Kidney (tissue), 14 donors: Measurements from ENCODE around the gene MAJIN. TPM values are rescaled to one million over a fixed set of nuclear protein-coding genes. Genes with fewer than 3 reads are reported as not detected.
"Not testable (repeated sequence)": the region's sequence is repeated elsewhere in the genome, so short reads cannot be mapped to it uniquely, and the experiment has no call there.

Experiments used
- DNase-seq, 5 donors: peaks; one replicate each; pipeline ENCODE4 v3.0.0-alpha.2; 2013 to 2020
- FAIRE-seq: peaks from 2 replicates; lab custom pipeline; 2012; peaks lifted over from hg19 to GRCh38; lab: Jason Lieb, UNC
- H3K27ac ChIP-seq, 2 donors: one replicate each; pipeline ENCODE4 v1.7.0; 2013; ENCODE audit warnings: low read depth in 2 of 2, low read length in 2 of 2, inconsistent platforms in 1 of 2
- H3K27me3 ChIP-seq: one replicate; pipeline ENCODE4 v1.7.1; 2013; ENCODE audit warnings: low read length, inconsistent platforms; ENCODE audit not compliant: control insufficient read depth, insufficient read depth
- H3K36me3 ChIP-seq, 3 donors: one replicate each; pipeline versions ENCODE4 v1.7.0 to v1.7.1; 2013; ENCODE audit warnings: low read length in 3 of 3, control low read depth in 1 of 3, inconsistent platforms in 1 of 3; ENCODE audit not compliant: insufficient read depth in 3 of 3, control insufficient read depth in 2 of 3
- H3K4me1 ChIP-seq, 3 donors: one replicate each; pipeline versions ENCODE4 v1.7.0 to v1.7.1; 2013; ENCODE audit warnings: low read length in 3 of 3, inconsistent platforms in 1 of 3, low read depth in 1 of 3; ENCODE audit not compliant: control insufficient read depth in 2 of 3, insufficient read depth in 2 of 3
- H3K4me3 ChIP-seq, 3 donors: one replicate each; pipeline versions ENCODE4 v1.7.0 to v1.8.1; 2013; ENCODE audit warnings: low read length in 3 of 3, control low read depth in 1 of 3, inconsistent platforms in 1 of 3
- H3K9ac ChIP-seq, 3 donors: one replicate each; pipeline versions ENCODE4 v1.7.0 to v1.7.1; 2013; ENCODE audit warnings: low read length in 3 of 3, control low read depth in 1 of 3, inconsistent platforms in 1 of 3
- H3K9me3 ChIP-seq, 3 donors: one replicate each; pipeline versions ENCODE4 v1.7.0 to v1.7.1; 2013; ENCODE audit warnings: low read length in 3 of 3, control low read depth in 1 of 3, inconsistent platforms in 1 of 3; ENCODE audit not compliant: control insufficient read depth in 2 of 3, insufficient read depth in 1 of 3
- CTCF ChIP-seq: IDR thresholded peaks from 3 replicates; pipeline ENCODE4 v1.5.1; 2012; ENCODE audit warnings: mild to moderate bottlenecking, moderate library complexity, borderline replicate concordance; ENCODE audit not compliant: insufficient read depth; ENCODE audit errors: extremely low read depth
- intact Hi-C: fragments of 100-400 bp; cut with DNase I; formaldehyde crosslinking; loops from one replicate; pipeline ENCODE4 v1.11.1; 2022
- polyA plus RNA-seq: library from polyadenylated mRNA; stranded (reverse); fragments of 350-450 nt; fragmentation: Illumina TruSeq; extraction: RNeasy Lipid Tissue Mini Kit (QIAGEN cat#74804); gene quantifications from one replicate; pipeline ENCODE4 v1.2.3, GENCODE V29; 2014; ENCODE audit warnings: low read depth, low replicate concordance; ENCODE audit not compliant: insufficient read depth
- total RNA-seq: library from RNA; stranded (reverse); fragmentation: NEBNext Ultra II Directional; extraction: Animal tissue kit (Norgen Biotek cat#: 25700); gene quantifications from one replicate; pipeline ENCODE4 v1.2.1, GENCODE V29; 2021
- donor health status: control.
- donor health status: control.
- donor health status: control.
- donor health status: control.
- donor health status: control.
- donor health status: DM: yes; HTN: yes; CAD: no.
- donor health status: Normal renal cell carcinoma (clear cell type).

MAJIN gene
- total and polyA plus RNA-seq, 2 donors from 2014 or later = 0.80 TPM; not detected in 1

- DNase-seq (peak in 4 of 5 donors; percentile 68 to 83 (median 78)), FAIRE-seq (no peak)
- intact Hi-C loops = loop anchor here (10.0 kb wide), 1 partner anchor 56 kb away; the partner anchor contains the start of gene GPHA2
- Histone ChIP-seq H3K27me3 (no peaks in the 10 kb centered on the region), H3K4me1 (peaks cover 3 to 17% (median 6%) of the 10 kb centered on the region in 3 donors), H3K4me3 (peak overlapping the region in 2 of 3 donors; percentile 28 to 43), H3K9me3 (no peaks in the 10 kb centered on the region), H3K27ac (peak overlapping the region in 1 of 2 donors; percentile 33), H3K9ac (peak overlapping the region in 1 of 3 donors; percentile 12), H3K36me3 (no peaks in the 10 kb centered on the region)
- no peak for TF ChIP-seq CTCF
Observed at GRCh38 chr11:64990222-64990923, 18.5 kb upstream of the MAJIN start.

GRCh38 chr11:64989416-64989815, 17.5 kb upstream of the MAJIN start:
- FAIRE-seq (no peak), DNase-seq (peak in 1 of 5 donors; percentile 68)
- H3K4me3 ChIP-seq = peak overlapping the region in 1 of 3 donors; percentile 43
- no peaks in the 10 kb centered on the region for H3K36me3 ChIP-seq
- H3K27ac ChIP-seq = peak overlapping the region in 1 of 2 donors; percentile 9
- intact Hi-C loops = no loop called here
- TF ChIP-seq CTCF = no peak
- H3K27me3 ChIP-seq = no peaks in the 10 kb centered on the region
- no peak overlapping the region for H3K9ac ChIP-seq
- no peaks in the 10 kb centered on the region for H3K9me3 ChIP-seq
- peaks cover 3 to 13% (median 6%) of the 10 kb centered on the region in 3 donors for H3K4me1 ChIP-seq

GRCh38 chr11:64987998-64988854, 16.3 kb upstream of the MAJIN start:
- H3K9me3 ChIP-seq = no peaks in the 10 kb centered on the region
- H3K27ac ChIP-seq = no peak overlapping the region
- H3K36me3 ChIP-seq = no peaks in the 10 kb centered on the region
- no peak overlapping the region for H3K4me3 ChIP-seq
- H3K27me3 ChIP-seq = no peaks in the 10 kb centered on the region
- DNase-seq (peak in 1 of 5 donors; percentile 32), FAIRE-seq (no peak)
- no peak overlapping the region for H3K9ac ChIP-seq
- intact Hi-C loops = no loop called here
- peaks cover 3 to 13% (median 6%) of the 10 kb centered on the region in 3 donors for H3K4me1 ChIP-seq
- no peak for TF ChIP-seq CTCF

GRCh38 chr11:64983339-64983738, 11.4 kb upstream of the MAJIN start:
- H3K27ac ChIP-seq, H3K4me1 ChIP-seq, H3K36me3 ChIP-seq, H3K9me3 ChIP-seq, DNase-seq, intact Hi-C loops, FAIRE-seq, H3K27me3 ChIP-seq, H3K9ac ChIP-seq, H3K4me3 ChIP-seq: not testable (repeated sequence)
